ENCODE measurements around the gene RAB3IP. TPM values are rescaled to one million over a fixed set of nuclear protein-coding genes. Genes with fewer than 3 reads are reported as not detected.

Gene RAB3IP
- total and polyA plus RNA-seq, 10 donors, result 11.8 to 41.2 (median 18.4) TPM

DNA sequence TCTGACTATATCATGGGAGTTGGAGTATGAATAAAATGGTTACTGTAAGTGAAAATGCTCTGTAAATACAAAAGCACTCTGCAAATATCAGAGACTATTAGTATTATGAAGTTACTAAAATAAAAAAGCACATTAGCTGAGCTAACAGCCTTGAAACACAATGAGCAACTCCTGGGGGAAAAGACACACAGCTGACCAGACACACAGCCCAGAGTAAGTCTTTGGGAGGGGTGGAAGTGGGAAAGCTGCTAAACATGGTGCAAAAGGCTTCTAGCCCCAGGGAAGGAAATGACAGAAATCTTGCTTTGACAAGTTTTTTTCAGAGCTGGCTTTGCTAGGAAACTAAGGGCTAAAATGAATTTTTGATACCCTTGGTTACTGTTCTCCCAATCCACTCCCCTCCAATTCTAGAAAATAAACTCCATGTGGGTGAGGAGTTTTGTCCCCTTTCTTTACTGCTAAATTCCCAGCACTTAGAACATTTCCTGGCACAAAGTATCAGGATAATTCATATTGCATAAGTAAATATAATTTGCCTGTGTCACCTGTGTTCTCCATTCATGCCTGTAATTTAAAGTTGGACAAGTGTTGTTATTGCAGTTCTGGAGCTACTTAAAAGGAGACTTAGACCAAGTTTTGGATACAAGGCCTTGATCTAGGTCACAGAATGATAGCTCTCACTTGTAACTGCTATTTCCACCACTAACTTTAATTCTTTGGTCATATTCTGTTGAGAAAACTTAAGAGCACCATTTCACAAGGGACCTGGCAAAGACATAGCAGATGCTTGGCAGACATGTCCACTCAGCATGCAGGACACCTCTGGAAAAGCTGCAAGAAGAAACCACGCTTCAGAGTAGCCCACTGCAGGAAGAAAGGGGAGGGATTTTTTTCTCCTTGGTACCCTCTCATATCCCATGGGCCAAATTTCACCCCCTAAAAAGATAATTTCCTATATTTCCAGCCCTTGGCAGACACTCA, 19.0 kb upstream of the RAB3IP start:
- Histone ChIP-seq H3K27me3 (replicated peaks in 1 of 7) (peaks cover 0 to 4% (median 0%) of the 10 kb centered on the region in 7 donors), H3K4me3 (no peak overlapping the region), H3K9me3 (no peaks in the 10 kb centered on the region), H3K4me1 (no peaks in the 10 kb centered on the region), H3K27ac (no peak overlapping the region), H3K36me3 (no peaks in the 10 kb centered on the region)
- TF ChIP-seq POLR2AphosphoS5 (IDR thresholded peaks at IDR 0.05), result no peak
- TF ChIP-seq CTCF (IDR thresholded peaks at IDR 0.05 in 8 of 11, conservative IDR thresholded peaks at IDR 0.05 in 3 of 11), result no peak
- TF ChIP-seq POLR2A (IDR thresholded peaks at IDR 0.05), result no peak
- WGBS, 5 donors, result 30 to 73% (median 67%) methylated on average over 1 of the region's 1 CpG
- intact Hi-C loops (cut with DNase I; ENCODE audit: low total_unique reads), result no loop called here
- DNase-seq, result no peak

DNA sequence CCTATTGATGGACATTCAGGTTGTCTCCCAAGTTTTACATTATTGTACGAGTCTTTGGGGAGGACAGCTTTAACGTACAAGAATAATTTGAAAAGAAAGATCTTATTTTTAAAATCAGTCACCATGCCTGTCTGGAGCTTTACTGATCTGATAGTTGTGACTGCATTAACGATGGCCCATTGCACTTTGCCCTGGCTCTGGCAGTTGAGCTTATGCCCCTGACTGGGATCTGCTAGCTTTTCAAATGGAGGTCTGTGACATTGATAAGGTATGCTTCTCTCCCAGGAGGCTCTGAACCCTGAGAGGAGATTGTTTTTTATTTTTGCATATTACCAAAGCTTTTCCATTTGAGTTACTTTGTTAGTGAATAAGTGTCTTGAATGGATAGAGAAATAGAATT, 17.9 kb upstream of the RAB3IP start:
- TF ChIP-seq CTCF (IDR thresholded peaks at IDR 0.05 in 8 of 11, conservative IDR thresholded peaks at IDR 0.05 in 3 of 11) (no peak), POLR2A (IDR thresholded peaks at IDR 0.05) (no peak), POLR2AphosphoS5 (IDR thresholded peaks at IDR 0.05) (no peak)
- Histone ChIP-seq H3K27ac (no peak overlapping the region), H3K4me3 (no peak overlapping the region), H3K27me3 (replicated peaks in 1 of 7) (peaks cover 0 to 4% (median 0%) of the 10 kb centered on the region in 7 donors), H3K36me3 (no peaks in the 10 kb centered on the region), H3K4me1 (no peaks in the 10 kb centered on the region), H3K9me3 (no peaks in the 10 kb centered on the region)
- WGBS, 5 donors, result 72 to 82% (median 79%) methylated on average over 3 of the region's 3 CpGs
- no peak for DNase-seq
- intact Hi-C loops (cut with DNase I; ENCODE audit: low total_unique reads), result no loop called here

DNA sequence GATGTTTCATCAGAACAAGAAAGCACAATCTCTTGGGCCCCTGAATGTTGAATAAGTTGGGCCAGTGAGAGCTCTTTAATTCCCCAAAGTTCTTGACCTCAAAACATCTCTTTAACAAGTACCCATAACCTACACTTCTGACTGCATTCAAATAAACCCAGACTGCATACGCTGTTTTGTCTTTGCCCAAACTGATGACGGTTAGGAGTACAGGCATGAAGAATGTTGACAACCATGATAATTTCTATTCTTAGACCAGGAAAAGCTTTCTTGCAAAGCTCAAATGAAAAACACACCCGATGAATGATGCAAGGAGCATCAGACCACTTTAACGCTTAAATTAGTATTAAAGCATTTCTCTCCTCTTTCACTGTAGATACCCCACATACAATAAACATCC, 11.7 kb upstream of the RAB3IP start:
- intact Hi-C loops (cut with DNase I; ENCODE audit: low total_unique reads), result no loop called here
- no peak overlapping the region for H3K4me3 ChIP-seq
- H3K4me1 ChIP-seq, result no peaks in the 10 kb centered on the region
- H3K36me3 ChIP-seq, result no peaks in the 10 kb centered on the region
- no peak for DNase-seq
- no peak overlapping the region for H3K27ac ChIP-seq
- no peak for TF ChIP-seq POLR2A (IDR thresholded peaks at IDR 0.05)
- no peak for TF ChIP-seq POLR2AphosphoS5 (IDR thresholded peaks at IDR 0.05)
- no peaks in the 10 kb centered on the region for H3K27me3 ChIP-seq (replicated peaks in 1 of 7)
- 90 to 95% (median 92%) methylated on average over 4 of the region's 4 CpGs for WGBS, 5 donors
- H3K9me3 ChIP-seq, result no peaks in the 10 kb centered on the region

- Histone ChIP-seq H3K36me3 (no peaks in the 10 kb centered on the region), H3K27me3 (replicated peaks in 1 of 7) (no peaks in the 10 kb centered on the region), H3K4me3 (no peak overlapping the region), H3K27ac (no peak overlapping the region), H3K4me1 (no peaks in the 10 kb centered on the region), H3K9me3 (no peaks in the 10 kb centered on the region)
- TF ChIP-seq POLR2AphosphoS5 (IDR thresholded peaks at IDR 0.05) (no peak), POLR2A (IDR thresholded peaks at IDR 0.05) (no peak), CTCF (IDR thresholded peaks at IDR 0.05 in 8 of 11, conservative IDR thresholded peaks at IDR 0.05 in 3 of 11) (no peak)
- WGBS, 5 donors, result 68 to 81% (median 78%) methylated on average over 1 of the region's 1 CpG
- intact Hi-C loops (cut with DNase I; ENCODE audit: low total_unique reads), result no loop called here
- no peak for DNase-seq
Measured at GRCh38 chr12:69732088-69732487, 6.6 kb upstream of the RAB3IP start.

Measured in spleen (tissue), 11 donors.